Osteoblast (primary cell): ENCODE results near the gene OOSP2. TPM values are rescaled to one million over a fixed set of nuclear protein-coding genes. Genes with fewer than 3 reads are reported as not detected.

Source experiments
- DNase-seq: peaks from one replicate; pipeline ENCODE4 v3.0.0; 2011; ENCODE audit warnings: low spot score, mixed read lengths; ENCODE audit not compliant: insufficient read length; ENCODE audit errors: missing footprints
- H2AFZ ChIP-seq: 2 replicates; pipeline ENCODE4 v1.6.0; 2011; ENCODE audit warnings: mild to moderate bottlenecking, low read length
- H3K27ac ChIP-seq: 2 replicates; pipeline ENCODE4 v1.5.1; 2011; ENCODE audit warnings: mild to moderate bottlenecking, low read depth, low read length, moderate library complexity
- H3K27me3 ChIP-seq: 2 replicates; pipeline ENCODE4 v1.6.0; 2012; ENCODE audit warnings: mild to moderate bottlenecking, control low read depth, inconsistent platforms, low read length, moderate library complexity; ENCODE audit not compliant: insufficient read depth
- H3K36me3 ChIP-seq: 2 replicates; pipeline ENCODE4 v1.5.1; 2011; ENCODE audit warnings: mild to moderate bottlenecking, low read length, control low read depth, moderate library complexity; ENCODE audit not compliant: insufficient read depth
- H3K4me1 ChIP-seq: 2 replicates; pipeline ENCODE4 v1.5.1; 2011; ENCODE audit warnings: mild to moderate bottlenecking, low read length, control low read depth, moderate library complexity; ENCODE audit not compliant: insufficient read depth
- H3K4me2 ChIP-seq: 2 replicates; pipeline ENCODE4 v1.6.0; 2011; ENCODE audit warnings: mild to moderate bottlenecking, low read length; ENCODE audit not compliant: insufficient read depth
- H3K4me3 ChIP-seq: fragments of 200-600 bp; sonication (generic); 3 replicates; pipeline ENCODE4 v1.5.1; 2012; ENCODE audit warnings: mild to moderate bottlenecking, low read length, inconsistent platforms; ENCODE audit not compliant: insufficient read depth
- H3K79me2 ChIP-seq: 2 replicates; pipeline ENCODE4 v1.6.0; 2012; ENCODE audit warnings: mild to moderate bottlenecking, low read length, control low read depth, inconsistent platforms; ENCODE audit not compliant: insufficient read depth
- H3K9me3 ChIP-seq: 2 replicates; pipeline ENCODE4 v1.5.1; 2011; ENCODE audit warnings: low read depth, low read length, control low read depth
- H4K20me1 ChIP-seq: 2 replicates; pipeline ENCODE4 v1.6.0; 2012; ENCODE audit warnings: mild to moderate bottlenecking, low read length, control low read depth; ENCODE audit not compliant: insufficient read depth
- total RNA-seq: library from RNA; depleted of rRNA; stranded (reverse); fragments of >200 nt; gene quantifications from 2 replicates; pipeline ENCODE4 v1.2.3, GENCODE V29; 2012
- TF ChIP-seq, protein P1 (sequence below): IDR thresholded peaks from 2 replicates; pipeline ENCODE4 v1.5.1; 2011; ENCODE audit warnings: mild to moderate bottlenecking, low read depth, low read length, moderate library complexity; ENCODE audit errors: extremely low read depth

The OOSP2 gene
- total RNA-seq, 1 donor, result not detected

DNA sequence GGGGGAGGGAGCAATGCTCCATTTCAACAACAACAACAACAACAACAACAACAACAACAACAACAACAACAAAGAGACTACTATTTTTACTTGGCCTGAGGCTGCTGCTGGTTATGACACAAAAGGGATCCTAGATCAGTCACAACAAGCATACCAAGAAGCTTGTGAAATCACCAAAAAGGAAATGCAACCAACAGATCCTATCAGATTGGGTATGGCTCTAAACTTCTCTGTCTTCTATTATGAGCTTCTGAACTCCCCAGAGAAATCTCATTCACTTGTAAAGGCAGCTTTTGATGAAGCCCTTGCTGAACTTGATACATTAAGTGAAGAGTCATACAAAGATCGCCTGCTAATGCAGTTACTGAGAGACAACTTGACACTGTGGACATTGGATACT, 37.8 kb downstream of the OOSP2 start:
- no peak overlapping the region for H3K4me3 ChIP-seq
- H3K27ac ChIP-seq, result no peak overlapping the region
- no peaks in the 10 kb centered on the region for H3K79me2 ChIP-seq
- no peaks in the 10 kb centered on the region for H3K9me3 ChIP-seq
- H3K36me3 ChIP-seq, result no peaks in the 10 kb centered on the region
- DNase-seq, result no peak
- no peaks in the 10 kb centered on the region for H4K20me1 ChIP-seq
- no peak overlapping the region for H2AFZ ChIP-seq
- no peaks in the 10 kb centered on the region for H3K27me3 ChIP-seq
- H3K4me1 ChIP-seq, result no peaks in the 10 kb centered on the region
- no peak overlapping the region for H3K4me2 ChIP-seq
- TF ChIP-seq, protein P1, sequence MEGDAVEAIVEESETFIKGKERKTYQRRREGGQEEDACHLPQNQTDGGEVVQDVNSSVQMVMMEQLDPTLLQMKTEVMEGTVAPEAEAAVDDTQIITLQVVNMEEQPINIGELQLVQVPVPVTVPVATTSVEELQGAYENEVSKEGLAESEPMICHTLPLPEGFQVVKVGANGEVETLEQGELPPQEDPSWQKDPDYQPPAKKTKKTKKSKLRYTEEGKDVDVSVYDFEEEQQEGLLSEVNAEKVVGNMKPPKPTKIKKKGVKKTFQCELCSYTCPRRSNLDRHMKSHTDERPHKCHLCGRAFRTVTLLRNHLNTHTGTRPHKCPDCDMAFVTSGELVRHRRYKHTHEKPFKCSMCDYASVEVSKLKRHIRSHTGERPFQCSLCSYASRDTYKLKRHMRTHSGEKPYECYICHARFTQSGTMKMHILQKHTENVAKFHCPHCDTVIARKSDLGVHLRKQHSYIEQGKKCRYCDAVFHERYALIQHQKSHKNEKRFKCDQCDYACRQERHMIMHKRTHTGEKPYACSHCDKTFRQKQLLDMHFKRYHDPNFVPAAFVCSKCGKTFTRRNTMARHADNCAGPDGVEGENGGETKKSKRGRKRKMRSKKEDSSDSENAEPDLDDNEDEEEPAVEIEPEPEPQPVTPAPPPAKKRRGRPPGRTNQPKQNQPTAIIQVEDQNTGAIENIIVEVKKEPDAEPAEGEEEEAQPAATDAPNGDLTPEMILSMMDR, result no peak

GRCh38 chr11:60078745-60079144, 38.5 kb downstream of the OOSP2 start:
- H4K20me1 ChIP-seq, result no peaks in the 10 kb centered on the region
- H3K4me2 ChIP-seq, result no peak overlapping the region
- no peak for DNase-seq
- no peaks in the 10 kb centered on the region for H3K79me2 ChIP-seq
- no peak overlapping the region for H2AFZ ChIP-seq
- H3K36me3 ChIP-seq, result no peaks in the 10 kb centered on the region
- H3K4me3 ChIP-seq, result no peak overlapping the region
- H3K27me3 ChIP-seq, result no peaks in the 10 kb centered on the region
- no peaks in the 10 kb centered on the region for H3K9me3 ChIP-seq
- H3K4me1 ChIP-seq, result no peaks in the 10 kb centered on the region
- H3K27ac ChIP-seq, result no peak overlapping the region
- TF ChIP-seq, protein P1, result no peak

DNA sequence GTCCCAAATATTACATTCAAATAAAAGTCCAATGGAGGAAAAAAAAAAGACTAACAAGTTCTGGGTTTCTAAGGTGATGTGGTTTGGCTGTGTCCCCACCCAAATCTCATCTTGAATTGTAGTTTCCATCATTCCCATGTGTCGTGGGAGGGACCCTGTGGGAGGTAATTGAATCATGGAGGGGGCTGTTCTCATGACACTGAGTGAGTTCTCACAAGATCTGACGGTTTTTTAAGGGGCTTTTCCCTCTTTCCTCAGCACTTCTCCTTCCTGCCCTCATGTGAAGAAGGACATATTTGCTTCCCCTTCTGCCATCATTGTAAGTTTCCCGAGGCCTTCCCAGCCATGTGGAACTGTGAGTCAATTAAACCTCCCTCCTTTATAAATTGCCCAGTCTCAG, 40.3 kb downstream of the OOSP2 start:
- Histone ChIP-seq H3K27me3 (no peaks in the 10 kb centered on the region), H3K4me2 (no peak overlapping the region), H3K4me1 (no peaks in the 10 kb centered on the region), H3K4me3 (no peak overlapping the region), H3K79me2 (no peaks in the 10 kb centered on the region), H2AFZ (no peak overlapping the region), H3K36me3 (no peaks in the 10 kb centered on the region), H3K27ac (no peak overlapping the region), H4K20me1 (no peaks in the 10 kb centered on the region), H3K9me3 (no peaks in the 10 kb centered on the region)
- TF ChIP-seq, protein P1, result no peak
- DNase-seq, result no peak

DNA sequence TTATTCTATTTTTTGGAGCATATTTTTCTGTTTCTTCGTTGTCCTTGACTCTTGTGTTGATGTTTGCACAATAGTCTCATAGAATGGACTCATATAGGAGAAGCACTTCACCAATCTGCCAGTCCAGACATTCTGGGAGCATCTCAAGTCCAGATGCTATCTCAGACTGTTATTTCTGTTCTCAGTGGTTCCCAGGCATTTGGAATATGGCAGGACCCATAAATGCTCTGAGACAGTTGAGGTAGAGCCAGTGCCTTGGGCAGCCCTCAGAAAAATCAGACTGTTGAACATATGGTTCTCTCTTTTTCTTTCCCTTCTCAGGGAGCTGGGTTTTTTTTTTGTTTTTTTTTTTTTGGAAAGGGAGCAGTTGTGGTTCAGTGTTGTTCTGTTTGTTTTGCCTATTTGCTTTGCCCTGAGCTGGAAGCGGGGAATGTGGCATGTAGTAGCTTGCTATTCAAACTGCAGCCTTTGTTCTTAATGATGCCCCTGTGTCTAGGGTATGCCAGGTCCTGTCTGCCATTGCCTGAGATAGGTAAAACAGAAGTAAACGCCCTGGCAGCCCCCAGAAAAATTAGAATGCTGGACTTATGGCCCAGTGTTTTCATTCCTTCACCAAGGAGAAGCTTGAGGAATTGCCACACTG, 44.5 kb downstream of the OOSP2 start:
- H3K36me3 ChIP-seq, result no peaks in the 10 kb centered on the region
- DNase-seq, result no peak

More for the DNA sequence above, 44.5 kb downstream of the OOSP2 start:
- Histone ChIP-seq H3K9me3 (no peaks in the 10 kb centered on the region), H3K27ac (no peak overlapping the region), H3K27me3 (no peaks in the 10 kb centered on the region), H4K20me1 (no peaks in the 10 kb centered on the region), H3K4me3 (no peak overlapping the region), H3K4me1 (no peaks in the 10 kb centered on the region), H3K4me2 (no peak overlapping the region), H3K79me2 (no peaks in the 10 kb centered on the region), H2AFZ (no peak overlapping the region)
- TF ChIP-seq, protein P1, result no peak
